GM21825 (cell line): ENCODE results near the gene CRACDL.

Source experiments
- ATAC-seq: cut with Tn5 transposase; IDR thresholded peaks from one replicate; pipeline ENCODE4 v1.9.1; 2021; ENCODE audit warnings: mild to moderate bottlenecking, moderate library complexity; ENCODE audit not compliant: unreplicated experiment

Gene CRACDL

DNA sequence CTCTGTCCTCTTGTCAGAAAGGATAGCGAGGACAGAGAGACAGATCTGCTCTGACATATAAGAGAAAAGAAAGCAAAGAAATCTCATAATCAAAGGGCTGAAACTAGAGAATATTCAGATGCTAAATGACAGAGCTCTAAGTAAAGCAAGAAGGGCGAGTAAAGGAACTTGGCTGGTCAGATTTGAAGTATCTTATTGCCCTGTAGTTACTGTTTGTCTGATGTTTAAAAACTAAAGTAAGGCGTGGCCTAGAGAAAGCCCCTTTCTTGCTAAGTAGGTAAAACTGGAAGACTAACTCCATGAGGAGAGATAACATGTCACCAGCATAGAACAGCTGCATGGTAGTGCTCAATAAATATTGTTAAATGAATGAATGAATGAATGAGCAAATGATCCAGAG, 70.0 kb downstream of the CRACDL start:
- no peak for ATAC-seq

DNA sequence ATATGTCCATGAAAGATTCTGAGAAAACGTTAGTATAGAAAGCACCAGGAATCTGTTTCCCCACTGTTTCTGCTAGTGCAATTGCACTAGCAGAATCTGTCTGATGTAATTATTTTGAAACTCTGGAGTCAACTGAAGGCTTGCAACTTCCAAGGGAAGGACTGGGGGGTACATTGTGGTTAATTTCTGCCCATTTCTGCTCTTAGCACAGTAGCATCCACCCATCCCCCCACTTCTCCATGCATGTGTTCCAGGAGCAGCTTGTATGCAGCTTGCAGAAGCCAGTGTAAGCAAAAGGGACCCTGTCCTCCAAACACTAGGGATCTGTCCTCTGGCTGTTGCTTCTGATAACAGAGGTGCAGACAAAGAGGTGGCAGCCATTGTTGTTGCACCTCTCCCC, 74.4 kb downstream of the CRACDL start:
- no peak for ATAC-seq

DNA sequence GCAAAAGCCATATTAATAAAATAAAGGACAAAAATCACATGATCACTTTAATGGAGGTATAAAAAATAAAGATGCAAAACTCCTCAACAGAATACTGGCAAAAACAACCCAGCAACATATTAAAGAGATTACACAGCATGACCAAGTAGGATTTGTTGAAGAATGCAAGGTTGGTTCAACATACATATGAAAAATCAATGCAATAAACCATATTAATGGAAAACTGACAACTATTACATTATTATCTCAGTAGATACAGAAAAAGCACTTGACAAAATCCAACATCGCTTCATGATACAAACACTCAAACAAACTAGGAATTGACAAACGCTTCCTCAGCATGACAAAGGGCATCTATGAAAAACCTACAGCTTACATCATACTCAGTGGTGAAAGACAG, 76.7 kb downstream of the CRACDL start:
- ATAC-seq, result no peak

GRCh38 chr2:98857001-98857400, 79.0 kb downstream of the CRACDL start:
- ATAC-seq, result no peak

DNA sequence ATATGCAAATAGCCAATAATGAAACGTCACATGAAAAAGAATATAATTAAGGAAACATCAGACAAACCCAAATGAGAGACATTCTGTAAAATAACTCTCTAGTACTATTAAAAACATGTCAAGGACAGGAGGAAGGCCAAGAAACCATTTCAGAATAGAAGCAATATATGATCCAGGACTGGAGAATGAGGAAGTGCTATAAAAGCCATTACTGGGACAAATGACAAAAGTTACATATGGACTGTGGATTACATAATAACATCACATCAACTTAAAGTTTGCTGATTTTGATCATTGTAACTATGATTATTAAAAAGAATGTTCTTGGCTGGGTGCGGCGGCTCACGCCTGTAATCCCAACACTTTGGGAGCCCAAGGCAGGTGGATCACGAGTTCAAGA, 81.3 kb downstream of the CRACDL start:
- ATAC-seq, result no peak

GRCh38 chr2:98852932-98853331, 83.1 kb downstream of the CRACDL start:
- no peak for ATAC-seq

- no peak for ATAC-seq
These were observed 86.0 kb downstream of the CRACDL start for GRCh38 chr2:98850074-98850473.

DNA sequence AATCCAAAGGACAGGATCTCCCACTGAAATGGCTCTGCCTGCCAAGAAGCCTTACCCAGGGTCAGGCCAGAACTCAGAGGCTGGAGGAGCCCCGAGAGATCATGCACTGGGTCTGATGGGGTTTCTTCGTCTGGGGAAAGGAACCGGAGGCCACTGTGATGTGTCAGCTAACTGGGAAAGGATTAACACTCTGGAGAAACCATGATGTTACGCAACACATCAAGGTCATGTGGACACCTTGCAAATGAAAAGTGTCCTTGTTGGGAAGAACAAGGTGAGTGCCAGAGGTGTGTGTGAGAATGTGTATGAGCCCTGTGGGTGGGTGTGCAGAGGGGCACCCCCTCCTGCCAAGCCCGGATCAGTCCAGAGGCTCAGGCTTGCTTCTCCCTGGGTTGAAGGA, 86.9 kb downstream of the CRACDL start:
- ATAC-seq, result no peak

DNA sequence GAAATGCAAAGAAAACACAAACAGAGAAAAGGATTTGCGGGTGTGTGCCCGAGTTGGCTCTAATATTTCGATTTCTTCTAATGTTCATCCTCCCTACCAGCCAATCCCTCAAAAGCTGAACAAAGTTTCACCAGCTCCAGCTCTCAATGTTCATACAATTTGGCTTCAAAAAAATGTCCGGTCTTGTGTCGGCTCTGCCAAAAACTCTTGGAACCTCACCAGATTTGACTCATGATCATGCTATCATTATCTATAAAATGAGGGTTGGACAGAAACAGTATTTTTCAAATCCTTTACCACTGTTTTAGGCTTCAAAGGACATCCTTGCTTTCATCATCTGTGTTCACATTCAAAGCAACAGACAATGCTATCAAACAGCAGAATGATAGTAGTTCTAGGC, 88.2 kb downstream of the CRACDL start:
- no peak for ATAC-seq

GRCh38 chr2:98846041-98846440, 90.0 kb downstream of the CRACDL start:
- ATAC-seq, result no peak

- ATAC-seq, result no peak
These were observed 93.9 kb downstream of the CRACDL start for GRCh38 chr2:98842136-98842535.

- no peak for ATAC-seq
These were observed 96.7 kb downstream of the CRACDL start for GRCh38 chr2:98839292-98839691.

- ATAC-seq, result no peak
These were observed 100.1 kb downstream of the CRACDL start for GRCh38 chr2:98835831-98836385.

- ATAC-seq, result no peak
These were observed 102.1 kb downstream of the CRACDL start for GRCh38 chr2:98833917-98834263.

GRCh38 chr2:98833172-98833916, 102.7 kb downstream of the CRACDL start:
- no peak for ATAC-seq

- no peak for ATAC-seq
These were observed 103.9 kb downstream of the CRACDL start for GRCh38 chr2:98832172-98832571.

GRCh38 chr2:98830571-98831145, 105.4 kb downstream of the CRACDL start:
- ATAC-seq, result no peak

DNA sequence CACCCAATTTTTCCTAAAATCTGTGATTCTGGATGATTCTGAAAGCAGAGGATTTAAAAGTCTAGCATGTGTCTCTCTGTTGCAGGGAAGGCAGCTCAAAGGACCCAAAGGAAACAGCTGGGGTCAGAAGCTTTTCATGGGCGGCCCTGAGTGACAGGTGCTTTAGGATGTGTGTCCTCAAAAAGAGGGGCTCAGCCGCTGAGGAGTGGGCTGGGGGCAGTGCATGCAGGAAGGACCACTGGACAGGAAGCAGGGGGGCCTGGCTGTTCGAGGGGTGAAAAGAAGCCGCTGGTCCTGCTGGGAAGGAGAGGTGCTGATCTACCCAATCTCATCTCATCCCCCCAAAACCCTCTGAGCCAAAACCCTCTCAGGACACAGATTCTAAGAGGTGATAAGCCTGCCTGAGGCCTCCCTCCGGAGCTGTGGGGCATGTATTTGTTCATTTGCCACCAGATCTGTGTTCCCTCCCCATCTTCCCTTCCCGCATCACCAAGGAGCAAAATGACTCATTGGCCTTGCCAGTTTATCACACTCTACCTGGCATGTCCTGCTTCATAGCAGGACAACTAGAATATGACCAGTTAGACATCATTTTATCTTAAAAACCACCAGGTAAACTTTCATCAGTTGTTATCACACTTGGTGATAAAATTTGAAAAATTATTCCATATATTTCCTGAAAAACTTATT, 106.3 kb downstream of the CRACDL start:
- no peak for ATAC-seq

GRCh38 chr2:98828793-98829371, 107.1 kb downstream of the CRACDL start:
- no peak for ATAC-seq

DNA sequence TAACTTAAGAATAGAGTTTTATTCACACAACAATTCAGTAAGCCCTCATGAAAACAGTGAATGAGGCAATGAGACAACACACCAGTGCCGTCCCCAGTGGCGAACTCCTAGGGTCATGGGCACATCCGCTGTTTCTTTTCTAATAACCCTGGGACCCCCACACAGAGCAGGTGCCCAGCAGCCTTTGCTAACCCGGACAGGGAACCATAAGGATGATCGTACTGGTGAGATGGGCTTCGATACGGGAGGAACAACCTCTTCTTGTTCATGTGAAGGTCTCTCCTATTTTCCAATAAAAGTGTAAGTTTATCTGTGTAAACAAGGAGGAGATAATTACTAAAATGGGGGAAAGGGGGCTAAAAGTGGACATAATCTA, 107.7 kb downstream of the CRACDL start:
- no peak for ATAC-seq

DNA sequence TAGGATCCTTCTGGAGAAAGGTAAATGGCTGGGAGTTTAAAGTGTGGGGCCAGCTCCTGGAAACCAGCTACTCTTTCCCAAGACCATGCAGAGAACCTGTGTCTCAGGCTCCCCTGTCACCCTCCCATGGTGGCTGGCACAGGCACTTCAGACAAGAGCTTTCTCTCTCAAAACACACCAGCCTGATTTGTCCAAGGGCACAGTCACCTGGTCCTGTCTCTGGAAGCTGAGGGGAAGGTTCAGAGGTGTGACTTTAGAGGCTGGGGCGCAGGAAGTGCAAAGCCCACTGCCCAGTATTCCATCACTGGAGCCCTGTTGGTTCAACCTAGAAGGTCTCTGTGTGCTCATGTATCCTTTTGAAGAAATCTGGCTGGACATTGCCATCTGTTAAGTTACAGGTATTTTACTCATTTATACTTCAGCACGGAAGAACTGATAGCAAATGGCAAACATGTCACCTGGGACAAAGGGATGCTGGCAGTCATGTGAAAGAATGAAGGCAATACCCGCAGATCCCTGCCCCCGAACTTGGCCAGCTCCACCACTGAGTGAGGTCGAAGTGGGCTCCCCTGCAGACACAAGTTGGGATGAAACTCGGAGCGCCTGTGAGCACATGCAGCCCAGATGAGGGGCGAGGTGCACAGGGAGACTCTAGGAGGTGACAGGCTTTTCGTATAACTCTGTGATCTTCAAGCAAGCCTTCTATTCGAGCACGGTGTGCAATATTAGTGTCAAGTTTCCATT, 108.2 kb downstream of the CRACDL start:
- no peak for ATAC-seq
